ENCODE data around the gene CERT1.
"Not testable (repeated sequence)": the region's sequence is repeated elsewhere in the genome, so short reads cannot be mapped to it uniquely, and the experiment has no call there.

The CERT1 gene

GRCh38 chr5:75534734-75535133 is 23.3 kb upstream of the CERT1 start:
- Mint-ChIP-seq H3K27ac (no peak overlapping the region), H3K9me3 (peaks cover 15% of the 10 kb centered on the region), H3K27me3 (no peaks in the 10 kb centered on the region), H3K36me3 (peaks cover 42% of the 10 kb centered on the region), H3K4me1 (peaks cover 41% of the 10 kb centered on the region), H3K4me3 (no peak overlapping the region)
- ATAC-seq, result no peak

DNA sequence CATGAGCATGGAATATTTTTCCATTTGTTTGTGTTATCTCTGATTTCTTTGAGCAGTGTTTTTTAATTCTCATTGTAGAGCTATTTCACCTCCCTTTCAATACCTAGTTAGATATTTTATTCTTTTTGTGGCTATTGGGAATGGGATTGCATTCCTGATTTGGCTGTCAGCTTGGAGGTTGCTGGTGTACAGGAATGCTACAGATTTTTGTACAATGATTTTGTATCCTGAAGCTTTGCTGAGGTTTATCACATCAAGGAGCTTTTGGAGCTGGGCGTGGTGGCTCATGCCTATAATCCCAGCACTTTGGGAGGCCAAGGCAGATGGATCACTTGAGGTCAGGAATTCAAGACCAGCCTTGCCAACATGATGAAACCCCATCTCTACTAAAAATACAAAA is 22.3 kb upstream of the CERT1 start:
- H3K36me3 Mint-ChIP-seq, result peaks cover 42% of the 10 kb centered on the region
- H3K27ac Mint-ChIP-seq, ATAC-seq: not testable (repeated sequence)

GRCh38 chr5:75532190-75532589 is 20.8 kb upstream of the CERT1 start:
- ATAC-seq, result no peak
- no peaks in the 10 kb centered on the region for H3K27me3 Mint-ChIP-seq
- no peak overlapping the region for H3K27ac Mint-ChIP-seq
- peaks cover 42% of the 10 kb centered on the region for H3K36me3 Mint-ChIP-seq
- peaks cover 41% of the 10 kb centered on the region for H3K4me1 Mint-ChIP-seq
- H3K4me3 Mint-ChIP-seq, result no peak overlapping the region
- H3K9me3 Mint-ChIP-seq, result peaks cover 15% of the 10 kb centered on the region

More for the DNA sequence above, 22.3 kb upstream of the CERT1 start:
- H3K27me3 Mint-ChIP-seq, H3K4me3 Mint-ChIP-seq: not testable (repeated sequence)
- peaks cover 43% of the 10 kb centered on the region for H3K4me1 Mint-ChIP-seq
- H3K9me3 Mint-ChIP-seq, result peaks cover 15% of the 10 kb centered on the region

DNA sequence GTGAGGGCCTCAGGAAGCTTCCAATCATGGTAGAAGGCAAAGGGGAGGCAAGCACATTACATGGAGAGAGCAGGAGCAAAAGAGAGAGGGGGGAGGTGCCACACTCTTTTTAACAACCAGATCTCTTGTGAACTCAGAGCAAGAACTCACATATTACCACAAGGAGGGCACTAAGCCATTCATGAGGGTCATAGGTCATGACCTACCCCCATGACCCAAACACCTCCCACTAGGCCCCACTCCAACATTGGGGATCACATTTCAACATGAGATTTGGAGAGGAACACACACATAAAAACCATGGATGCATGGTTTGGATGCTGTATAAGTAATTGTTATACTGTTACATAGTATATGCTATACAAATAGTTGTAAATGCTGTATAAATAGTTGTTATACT is 17.8 kb upstream of the CERT1 start:
- H3K27me3 Mint-ChIP-seq, result no peaks in the 10 kb centered on the region
- H3K4me1 Mint-ChIP-seq, result peaks cover 40% of the 10 kb centered on the region
- H3K36me3 Mint-ChIP-seq, result peaks cover 20% of the 10 kb centered on the region
- ATAC-seq, result no peak
- no peak overlapping the region for H3K4me3 Mint-ChIP-seq
- peaks cover 2% of the 10 kb centered on the region for H3K9me3 Mint-ChIP-seq
- no peak overlapping the region for H3K27ac Mint-ChIP-seq

- ATAC-seq, result peak; percentile 56
- Mint-ChIP-seq H3K4me1 (peaks cover 43% of the 10 kb centered on the region), H3K27me3 (no peaks in the 10 kb centered on the region), H3K36me3 (peaks cover 18% of the 10 kb centered on the region), H3K27ac (peak overlapping the region; percentile 45), H3K9me3 (peaks cover 2% of the 10 kb centered on the region), H3K4me3 (peak overlapping the region; percentile 57)
Observed at GRCh38 chr5:75526070-75526469, 14.6 kb upstream of the CERT1 start.

GRCh38 chr5:75525344-75525743 is 13.9 kb upstream of the CERT1 start:
- peak overlapping the region; percentile 45 for H3K27ac Mint-ChIP-seq
- peaks cover 25% of the 10 kb centered on the region for H3K36me3 Mint-ChIP-seq
- peaks cover 43% of the 10 kb centered on the region for H3K4me1 Mint-ChIP-seq
- H3K4me3 Mint-ChIP-seq, result peak overlapping the region; percentile 19
- ATAC-seq, result no peak
- H3K27me3 Mint-ChIP-seq, result no peaks in the 10 kb centered on the region
- peaks cover 3% of the 10 kb centered on the region for H3K9me3 Mint-ChIP-seq

DNA sequence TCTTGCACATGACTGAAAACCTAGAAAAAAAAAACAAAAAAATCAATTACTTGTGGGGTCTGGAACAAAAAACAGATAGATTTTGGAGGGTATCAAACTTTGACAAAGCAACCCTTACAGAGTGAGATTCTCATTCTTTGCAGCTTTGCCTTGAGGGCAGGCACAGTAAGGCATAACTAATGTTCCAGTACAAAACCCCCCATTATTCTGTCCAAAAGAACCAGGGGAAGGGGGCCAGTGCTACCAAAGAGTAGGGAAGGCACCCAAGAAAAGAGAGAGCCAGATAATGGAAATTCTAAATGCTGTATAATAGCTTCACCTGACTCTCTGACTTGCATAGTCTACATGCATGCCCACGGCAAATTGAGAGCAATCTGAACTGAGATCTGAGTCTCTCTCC is 13.2 kb upstream of the CERT1 start:
- H3K27ac Mint-ChIP-seq, result peak overlapping the region; percentile 45
- peaks cover 32% of the 10 kb centered on the region for H3K36me3 Mint-ChIP-seq
- no peak overlapping the region for H3K4me3 Mint-ChIP-seq
- ATAC-seq, result no peak
- H3K4me1 Mint-ChIP-seq, result peaks cover 47% of the 10 kb centered on the region
- peaks cover 5% of the 10 kb centered on the region for H3K9me3 Mint-ChIP-seq
- H3K27me3 Mint-ChIP-seq, result no peaks in the 10 kb centered on the region

GRCh38 chr5:75524071-75524470 is 12.6 kb upstream of the CERT1 start:
- peak; percentile 98 for ATAC-seq
- Mint-ChIP-seq H3K4me1 (peaks cover 51% of the 10 kb centered on the region), H3K4me3 (peak overlapping the region; percentile 74)

DNA sequence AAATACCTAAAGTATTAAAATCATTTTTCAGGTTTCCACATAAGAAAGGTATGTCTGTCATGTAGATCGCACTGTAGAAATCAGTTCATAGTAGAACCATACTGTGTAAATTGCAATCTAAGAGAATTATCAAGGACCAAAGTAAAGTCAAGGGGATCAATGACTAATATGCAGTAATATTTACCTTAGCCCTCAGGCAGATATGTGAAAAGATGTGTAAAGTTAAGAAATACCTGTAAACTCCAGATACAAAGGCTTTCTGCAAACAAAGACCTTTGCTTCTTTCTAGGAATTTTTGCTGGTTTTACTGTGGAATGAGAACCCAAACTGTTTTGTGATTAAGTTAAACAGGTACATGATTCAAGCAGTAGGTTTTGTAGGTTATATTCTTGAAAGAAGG is 11.8 kb upstream of the CERT1 start:
- H3K4me3 Mint-ChIP-seq, result peak overlapping the region; percentile 74
- ATAC-seq, result no peak
- peaks cover 54% of the 10 kb centered on the region for H3K4me1 Mint-ChIP-seq
- peaks cover 39% of the 10 kb centered on the region for H3K36me3 Mint-ChIP-seq
- peaks cover 10% of the 10 kb centered on the region for H3K9me3 Mint-ChIP-seq
- H3K27me3 Mint-ChIP-seq, result no peaks in the 10 kb centered on the region
- H3K27ac Mint-ChIP-seq, result peak overlapping the region; percentile 45

More at GRCh38 chr5:75524071-75524470, 12.6 kb upstream of the CERT1 start:
- Mint-ChIP-seq H3K27ac (peak overlapping the region; percentile 45), H3K27me3 (no peaks in the 10 kb centered on the region), H3K36me3 (peaks cover 35% of the 10 kb centered on the region), H3K9me3 (peaks cover 10% of the 10 kb centered on the region)

DNA sequence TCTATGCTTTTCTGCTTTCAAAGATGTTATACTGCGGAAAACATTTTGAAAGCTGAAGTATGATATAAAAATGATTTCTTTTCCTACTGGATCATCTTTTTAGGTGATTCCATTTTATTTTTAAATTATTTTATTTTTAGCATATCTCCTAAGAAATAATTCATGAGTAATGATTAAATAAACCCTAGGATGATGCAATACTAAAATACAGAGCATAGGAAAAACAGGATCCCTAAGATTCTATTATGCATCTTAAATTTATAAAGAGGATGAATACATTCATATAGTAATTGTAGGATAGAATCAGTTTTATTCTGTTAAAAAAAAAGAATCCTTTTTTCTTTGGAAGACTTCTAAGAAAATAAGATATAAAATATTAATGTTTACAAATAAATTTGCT is 11.1 kb upstream of the CERT1 start:
- peaks cover 47% of the 10 kb centered on the region for H3K36me3 Mint-ChIP-seq
- no peak for ATAC-seq

GRCh38 chr5:75522025-75522424 is 10.6 kb upstream of the CERT1 start:
- Mint-ChIP-seq H3K4me3 (no peak overlapping the region), H3K9me3 (peaks cover 10% of the 10 kb centered on the region), H3K27me3 (no peaks in the 10 kb centered on the region), H3K27ac (peak overlapping the region; percentile 32), H3K4me1 (peaks cover 67% of the 10 kb centered on the region), H3K36me3 (peaks cover 49% of the 10 kb centered on the region)
- no peak for ATAC-seq

More for the DNA sequence above, 11.1 kb upstream of the CERT1 start:
- Mint-ChIP-seq H3K4me3 (no peak overlapping the region), H3K27me3 (no peaks in the 10 kb centered on the region), H3K27ac (no peak overlapping the region), H3K9me3 (peaks cover 10% of the 10 kb centered on the region), H3K4me1 (peaks cover 62% of the 10 kb centered on the region)

DNA sequence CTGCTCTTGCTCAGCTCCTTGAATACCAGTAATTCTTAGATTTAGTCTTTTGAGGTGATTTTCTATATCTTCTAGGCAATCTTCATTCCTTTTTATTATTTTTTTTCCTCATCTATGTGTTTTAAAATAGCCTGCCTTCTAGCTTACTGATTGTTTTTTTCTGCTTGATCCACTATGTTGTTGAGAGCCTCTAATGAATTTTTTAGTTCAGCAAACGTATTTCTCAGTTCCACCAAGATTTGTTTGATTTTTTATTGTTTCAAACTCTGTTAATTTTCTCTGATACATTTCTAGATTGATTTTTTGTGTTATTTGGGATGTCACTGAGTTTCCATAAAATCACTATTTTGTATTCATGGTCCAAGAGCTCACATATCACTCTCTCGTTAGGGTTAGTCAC is 9.8 kb upstream of the CERT1 start:
- Mint-ChIP-seq H3K4me3 (no peak overlapping the region), H3K27me3 (no peaks in the 10 kb centered on the region), H3K27ac (no peak overlapping the region), H3K9me3 (peaks cover 10% of the 10 kb centered on the region), H3K4me1 (peaks cover 64% of the 10 kb centered on the region), H3K36me3 (peaks cover 49% of the 10 kb centered on the region)
- no peak for ATAC-seq

GRCh38 chr5:75519761-75520160 is 8.3 kb upstream of the CERT1 start:
- Mint-ChIP-seq H3K36me3 (peaks cover 49% of the 10 kb centered on the region), H3K4me3 (no peak overlapping the region), H3K27ac (no peak overlapping the region), H3K9me3 (peaks cover 10% of the 10 kb centered on the region), H3K27me3 (no peaks in the 10 kb centered on the region), H3K4me1 (peaks cover 60% of the 10 kb centered on the region)
- no peak for ATAC-seq

DNA sequence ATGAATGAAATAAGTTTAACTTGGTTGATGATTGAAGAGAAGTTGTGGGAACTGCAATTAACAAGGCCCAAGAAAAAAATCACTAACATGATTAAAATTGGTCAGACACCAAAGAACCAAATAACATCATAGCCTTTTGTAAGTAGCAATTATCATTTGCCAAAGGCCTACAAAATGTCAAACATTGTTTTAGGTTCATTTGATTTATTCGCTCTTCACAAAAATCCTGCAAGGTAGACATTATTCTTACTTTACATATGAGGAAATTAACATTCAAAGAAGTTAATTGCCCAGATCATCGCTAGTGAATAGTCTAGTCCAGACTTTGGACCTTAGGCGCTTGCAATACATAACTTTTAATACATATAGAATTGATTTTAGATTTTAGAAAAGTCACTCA is 2.9 kb upstream of the CERT1 start:
- ATAC-seq, result no peak
- Mint-ChIP-seq H3K4me1 (peaks cover 74% of the 10 kb centered on the region), H3K36me3 (peaks cover 18% of the 10 kb centered on the region), H3K9me3 (peaks cover 2% of the 10 kb centered on the region), H3K27ac (peak overlapping the region; percentile 68), H3K4me3 (peak overlapping the region; percentile 15), H3K27me3 (no peaks in the 10 kb centered on the region)

DNA sequence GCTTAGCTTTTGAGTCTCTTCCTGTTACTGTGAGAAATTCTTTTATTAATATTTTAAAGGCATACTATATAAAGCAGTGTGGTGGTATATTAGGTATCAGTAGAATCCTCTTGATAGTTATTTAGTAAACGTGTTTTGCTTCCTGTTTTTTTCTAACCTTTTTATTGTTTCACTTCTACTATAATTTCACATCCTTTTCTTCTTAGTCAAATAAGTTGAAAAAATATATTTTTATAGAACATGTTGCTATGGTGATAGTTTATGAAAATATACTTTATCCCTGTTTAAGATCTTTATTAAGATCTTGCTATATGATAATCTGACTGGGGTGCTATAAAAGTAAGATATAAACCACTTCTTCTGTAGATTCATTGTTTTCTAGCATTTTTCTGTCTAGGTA is 2.4 kb upstream of the CERT1 start:
- peak overlapping the region; percentile 68 for H3K27ac Mint-ChIP-seq
- peak overlapping the region; percentile 15 for H3K4me3 Mint-ChIP-seq

GRCh38 chr5:75512383-75513074 is 1.1 kb upstream of the CERT1 start:
- peak overlapping the region; percentile 92 for H3K27ac Mint-ChIP-seq
- H3K27me3 Mint-ChIP-seq, result no peaks in the 10 kb centered on the region
- H3K4me3 Mint-ChIP-seq, result peak overlapping the region; percentile 96
- H3K9me3 Mint-ChIP-seq, result no peaks in the 10 kb centered on the region
- H3K36me3 Mint-ChIP-seq, result peaks cover 9% of the 10 kb centered on the region
- no peak for ATAC-seq
- peaks cover 70% of the 10 kb centered on the region for H3K4me1 Mint-ChIP-seq

More for the DNA sequence above, 2.4 kb upstream of the CERT1 start:
- H3K36me3 Mint-ChIP-seq, result peaks cover 15% of the 10 kb centered on the region
- H3K4me1 Mint-ChIP-seq, result peaks cover 71% of the 10 kb centered on the region
- no peaks in the 10 kb centered on the region for H3K27me3 Mint-ChIP-seq
- no peaks in the 10 kb centered on the region for H3K9me3 Mint-ChIP-seq
- ATAC-seq, result no peak
